GM19372 (cell line): ENCODE results near the gene RUNX1.

Experiments used
- ATAC-seq: cut with Tn5 transposase; IDR thresholded peaks from one replicate; pipeline ENCODE4 v1.9.1; 2021; ENCODE audit warnings: mild to moderate bottlenecking, low read depth, moderate library complexity; ENCODE audit not compliant: unreplicated experiment

The RUNX1 gene

DNA sequence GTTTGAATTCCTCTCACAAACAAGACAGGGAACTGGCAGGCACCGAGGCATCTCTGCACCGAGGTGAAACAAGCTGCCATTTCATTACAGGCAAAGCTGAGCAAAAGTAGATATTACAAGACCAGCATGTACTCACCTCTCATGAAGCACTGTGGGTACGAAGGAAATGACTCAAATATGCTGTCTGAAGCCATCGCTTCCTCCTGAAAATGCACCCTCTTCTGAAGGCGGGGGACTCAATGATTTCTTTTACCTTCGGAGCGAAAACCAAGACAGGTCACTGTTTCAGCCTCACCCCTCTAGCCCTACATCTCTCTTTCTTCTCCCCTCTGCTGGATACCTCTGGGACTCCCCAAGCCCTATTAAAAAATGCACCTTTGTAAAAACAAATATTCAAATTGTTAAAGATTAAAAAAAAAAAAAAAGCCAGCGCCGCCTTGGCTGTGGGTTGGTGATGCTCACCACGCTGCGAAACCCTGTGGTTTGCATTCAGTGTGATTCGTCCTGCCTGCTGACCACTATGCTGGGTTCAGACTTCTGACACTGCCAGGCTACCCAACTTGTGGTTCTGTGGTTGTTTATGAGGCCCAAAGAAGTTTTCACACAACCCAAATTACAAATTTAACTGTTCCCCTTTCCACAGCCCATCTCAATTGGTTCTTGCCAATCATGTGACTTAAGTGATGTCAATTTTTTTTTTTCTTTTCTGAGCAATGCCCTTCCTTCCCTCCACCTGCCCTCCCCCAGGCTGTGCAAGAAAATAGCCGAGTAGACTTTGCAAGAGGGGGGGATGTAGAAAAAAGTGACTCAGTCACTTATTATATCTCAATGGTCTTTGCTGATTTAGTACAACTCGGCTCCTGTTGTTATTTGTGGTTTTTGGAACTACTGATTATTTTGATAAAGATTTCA is at the start of gene RUNX1:
RUNX1 (minus strand) TSS at position 597 of the 912 bp plus-strand sequence.
- peak; percentile 61 for ATAC-seq

DNA sequence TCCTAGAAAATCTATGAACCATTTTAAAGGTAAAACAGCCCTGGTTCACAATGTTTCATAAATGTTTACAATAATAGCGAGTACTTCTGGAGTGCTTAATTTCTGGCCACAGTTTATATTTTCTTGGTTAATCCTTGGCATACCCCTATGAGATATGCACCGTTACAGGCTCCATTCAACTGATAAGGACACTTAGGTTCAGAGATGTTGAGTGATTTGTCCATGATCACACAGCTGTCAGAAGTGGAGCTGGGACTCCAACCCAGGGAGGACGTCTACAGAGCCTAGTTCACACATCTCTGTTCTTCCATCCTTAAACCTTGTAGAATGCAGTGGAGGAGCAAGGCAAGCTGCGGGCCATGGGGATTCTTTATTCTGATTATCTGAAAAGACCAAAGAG is 48.4 kb upstream of the RUNX1 start:
- no peak for ATAC-seq

DNA sequence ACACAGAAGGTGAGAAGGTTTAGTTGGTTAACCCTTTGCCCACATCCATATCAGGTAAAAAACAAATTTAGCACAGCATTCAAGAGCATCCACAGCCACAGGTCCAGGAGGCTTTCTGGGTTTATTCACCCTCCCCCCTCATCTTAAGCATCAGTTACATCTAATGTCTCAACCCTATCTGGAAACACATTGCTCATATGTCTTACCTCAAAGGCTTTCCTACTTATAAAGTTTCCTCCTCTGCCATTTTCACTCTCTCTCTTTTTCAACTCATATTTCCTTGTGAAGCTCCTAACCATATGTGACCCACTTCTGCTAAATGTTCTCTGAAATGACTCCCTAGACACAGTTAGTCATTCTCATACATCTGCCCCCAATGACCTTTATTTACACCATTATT is 47.9 kb upstream of the RUNX1 start:
- no peak for ATAC-seq

DNA sequence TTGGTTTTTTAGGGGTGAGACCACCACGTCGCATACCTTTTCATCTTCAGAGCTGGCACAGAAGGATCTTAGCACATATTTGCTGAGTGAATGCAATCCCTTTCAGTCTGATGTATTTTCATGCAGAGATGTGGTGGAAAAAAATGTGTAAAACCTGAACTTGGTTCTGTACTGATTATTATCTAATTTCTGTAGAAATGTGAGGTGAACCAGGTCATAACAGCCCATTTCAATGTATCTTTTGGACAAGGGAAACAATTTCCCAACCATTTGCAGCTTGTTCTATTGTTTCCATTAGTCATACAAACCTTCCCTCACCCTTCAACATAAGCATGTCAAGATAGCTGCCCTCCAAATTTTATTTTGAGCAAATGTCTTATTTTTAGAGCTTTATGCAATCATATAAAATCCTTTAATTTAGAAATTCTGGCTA is 46.8 kb upstream of the RUNX1 start:
- ATAC-seq, result no peak

DNA sequence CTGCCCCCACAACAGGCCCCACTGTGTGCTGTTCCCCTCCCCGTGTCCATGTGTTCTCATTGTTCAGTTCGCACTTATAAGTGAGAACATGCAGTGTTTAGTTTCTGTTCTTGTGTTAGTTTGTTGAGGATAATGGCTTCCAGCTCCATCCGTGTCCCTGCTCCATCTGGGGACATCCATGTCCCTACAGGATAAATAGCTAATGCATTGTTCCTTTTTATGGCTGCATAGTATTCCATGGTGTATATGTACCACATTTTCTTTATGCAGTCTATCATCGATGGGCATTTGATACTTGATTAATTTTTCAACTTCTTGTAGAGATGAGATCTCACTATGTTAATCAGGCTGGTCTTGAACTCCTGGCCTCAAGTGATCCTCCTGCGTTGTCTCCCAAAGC is 44.4 kb upstream of the RUNX1 start:
- no peak for ATAC-seq

DNA sequence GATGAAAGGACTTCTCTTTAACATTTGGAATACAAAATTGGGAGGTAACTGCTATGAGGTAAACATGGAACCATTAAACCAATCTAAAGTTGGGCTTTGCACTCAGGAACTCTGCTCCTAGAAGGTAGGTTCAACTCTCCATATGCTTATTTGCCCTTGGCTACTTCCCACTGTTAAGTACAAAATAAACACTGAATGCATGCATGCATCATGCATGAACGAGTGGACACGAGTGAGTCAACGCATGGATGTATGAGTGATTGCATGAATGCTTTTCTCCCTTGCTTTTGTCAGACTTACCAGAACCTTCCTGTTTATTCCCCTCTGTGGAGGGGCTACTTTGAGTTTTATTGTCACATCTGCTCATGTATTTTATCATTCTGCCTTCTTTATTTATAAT is 42.4 kb upstream of the RUNX1 start:
- no peak for ATAC-seq

DNA sequence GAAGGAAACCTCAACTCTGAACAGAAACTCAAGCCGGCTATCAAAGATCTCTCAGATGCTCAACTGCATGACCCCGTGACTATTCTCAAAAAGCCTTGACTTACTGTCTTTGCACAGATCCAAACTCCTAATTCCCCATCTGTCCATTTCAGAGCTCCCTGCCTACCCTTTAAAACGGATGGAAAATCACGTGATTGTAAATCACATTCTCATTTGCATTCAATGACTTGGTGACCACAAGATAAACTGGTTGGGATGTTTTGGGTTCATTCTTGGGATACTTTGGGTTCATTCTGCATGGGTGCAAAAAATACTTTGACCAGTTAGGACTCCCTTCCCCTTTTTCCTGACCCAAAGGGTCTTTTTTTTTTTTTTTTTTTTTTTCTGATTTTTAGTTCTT is 41.3 kb upstream of the RUNX1 start:
- no peak for ATAC-seq

DNA sequence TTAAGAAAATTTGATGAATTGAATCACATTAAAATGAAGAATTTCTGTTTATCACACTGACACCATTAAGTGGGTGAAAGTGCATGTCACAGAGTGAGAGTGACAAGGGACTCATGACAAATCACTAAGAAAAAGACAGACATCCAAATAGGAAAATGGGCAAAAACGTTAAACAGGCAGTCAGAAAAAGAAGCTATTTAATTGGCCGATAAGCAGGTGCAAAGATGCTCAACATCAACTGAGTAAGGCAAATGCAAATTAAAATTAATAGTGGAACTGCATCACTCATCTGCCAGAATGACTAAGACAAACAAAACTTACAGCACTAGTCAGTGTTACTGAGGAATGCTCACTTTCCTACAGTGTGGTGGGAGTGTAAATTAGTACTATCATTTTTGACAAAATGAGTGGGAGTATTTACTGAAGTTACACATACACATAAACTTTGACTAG is 39.2 kb upstream of the RUNX1 start:
- ATAC-seq, result no peak

DNA sequence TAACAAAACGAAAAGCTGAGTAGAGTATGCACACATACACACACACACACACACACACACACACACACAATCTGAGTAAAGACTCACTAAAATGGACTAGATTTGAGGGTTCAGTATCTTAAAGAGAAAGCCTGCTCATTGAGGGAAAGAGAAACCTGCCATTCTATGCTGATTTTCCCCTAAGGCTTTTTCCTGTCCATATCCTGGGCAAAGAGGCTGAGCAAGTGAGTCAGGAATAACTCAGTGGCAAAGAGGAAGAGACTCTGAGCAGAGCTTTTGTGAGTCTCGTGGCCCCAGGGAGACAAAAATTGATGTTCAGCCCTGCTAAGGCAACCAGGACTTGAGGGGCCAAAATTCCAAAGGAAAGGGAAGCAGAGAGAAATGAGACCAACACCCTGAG is 37.3 kb upstream of the RUNX1 start:
- ATAC-seq, result no peak

DNA sequence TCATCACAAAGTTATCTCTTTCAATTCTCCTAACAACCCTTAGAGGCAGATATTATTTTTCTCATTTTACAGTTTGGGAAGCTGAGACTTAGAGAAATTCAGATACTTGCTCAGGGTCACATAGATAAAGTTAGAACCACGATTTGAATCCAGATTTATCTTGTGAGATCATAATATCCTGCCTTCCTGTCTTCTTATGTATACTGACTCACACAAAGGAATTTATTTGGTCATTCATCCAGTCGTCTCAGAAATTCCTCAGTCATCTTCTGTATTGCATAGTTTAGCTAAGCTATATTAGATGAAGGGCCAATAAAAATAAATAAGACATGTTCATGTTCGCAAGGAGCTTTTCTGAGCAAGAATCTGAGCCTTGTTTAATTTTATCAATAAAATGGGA is 35.8 kb upstream of the RUNX1 start:
- ATAC-seq, result no peak

DNA sequence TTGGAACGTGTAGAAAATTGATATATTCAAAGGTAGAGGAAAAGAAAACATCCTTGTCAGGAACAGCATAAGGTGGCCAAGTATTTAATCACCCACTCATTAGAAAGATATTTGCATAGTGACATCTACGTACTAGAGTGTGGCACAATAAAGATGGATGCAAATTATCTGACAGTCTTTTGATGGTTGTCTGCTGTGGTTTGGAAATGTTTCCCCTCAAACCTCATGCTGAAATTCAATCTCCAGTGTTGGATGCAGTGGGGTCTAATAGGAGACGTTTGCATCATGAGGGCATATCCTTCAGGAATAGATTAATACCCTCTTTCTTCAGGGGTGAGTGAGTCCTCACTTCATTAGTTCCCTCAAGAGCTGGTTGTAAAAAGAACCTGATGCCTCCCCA is 34.1 kb upstream of the RUNX1 start:
- ATAC-seq, result no peak

DNA sequence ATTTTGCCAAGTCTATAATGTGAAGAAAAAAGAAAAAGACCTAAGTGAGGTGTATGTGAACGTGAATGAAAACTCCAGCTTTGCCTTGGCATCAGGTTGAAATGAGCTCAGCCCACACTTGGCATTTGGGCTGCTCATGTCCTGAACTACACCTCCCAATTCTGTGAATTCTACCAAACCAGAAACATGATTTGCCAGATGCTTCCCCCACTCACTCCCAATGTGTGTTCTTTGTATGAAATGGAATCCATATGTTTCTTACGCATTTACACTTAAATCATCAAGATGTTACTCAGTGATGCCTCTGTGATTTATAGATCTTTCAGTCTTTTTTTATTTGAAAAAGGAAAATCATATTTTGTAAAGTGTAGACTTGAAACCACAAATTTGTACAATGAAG is 32.8 kb upstream of the RUNX1 start:
- ATAC-seq, result no peak

DNA sequence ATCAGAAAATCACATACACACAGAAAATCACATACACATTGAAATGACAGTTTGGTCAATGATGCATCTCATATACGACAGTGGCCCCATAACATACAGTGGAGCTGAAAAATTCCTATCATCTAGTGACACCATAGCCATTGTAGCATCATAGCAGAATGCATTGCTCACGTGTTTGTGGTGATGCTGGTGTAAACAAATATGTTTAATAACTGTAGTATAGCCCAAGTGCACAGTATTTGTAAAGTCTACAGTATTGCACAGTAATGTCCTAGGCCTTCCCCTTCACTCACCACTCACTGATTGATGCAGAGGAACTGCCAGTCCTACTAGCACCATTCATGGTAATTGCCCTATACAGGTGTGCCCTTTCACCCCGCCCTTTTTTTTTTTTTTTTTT is 30.1 kb upstream of the RUNX1 start:
- no peak for ATAC-seq

DNA sequence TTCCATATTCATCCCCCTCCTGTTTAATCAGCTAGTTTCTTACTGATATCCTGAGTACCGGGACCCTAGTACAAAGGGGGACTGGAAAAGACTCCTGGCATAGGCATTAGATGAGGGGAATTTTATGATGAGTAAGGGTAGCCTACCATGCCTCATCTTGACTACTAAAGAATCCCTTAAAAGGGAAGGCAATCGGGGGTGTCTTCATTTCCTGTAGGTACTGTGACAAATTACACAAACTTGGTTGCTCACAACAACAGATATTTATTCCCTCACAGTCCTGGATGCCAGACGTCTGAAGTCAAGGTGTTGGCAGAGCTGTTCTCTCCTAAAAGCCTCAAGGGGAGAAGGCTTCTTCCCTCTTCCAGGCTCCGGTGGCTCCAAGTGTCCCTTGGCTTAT is 28.9 kb upstream of the RUNX1 start:
- ATAC-seq, result no peak

DNA sequence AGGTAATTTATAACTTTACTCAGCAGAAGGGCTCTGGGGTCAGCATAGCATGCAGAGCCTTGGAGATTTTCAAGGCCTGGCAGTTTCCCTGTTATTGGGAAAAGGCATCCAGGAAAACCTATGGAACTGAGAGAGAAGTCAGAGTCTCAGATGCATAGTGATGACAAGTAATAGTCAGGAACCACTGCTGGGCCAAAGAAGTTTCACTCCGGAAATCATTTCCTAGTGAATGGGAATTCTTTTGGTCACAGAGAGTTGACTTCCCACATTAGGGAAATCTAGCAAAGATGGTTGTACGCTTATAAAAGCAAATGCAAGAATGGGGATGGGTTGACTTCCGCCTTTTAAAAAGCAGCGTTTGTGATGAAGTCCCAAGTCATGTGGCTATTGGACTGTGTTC is 28.4 kb upstream of the RUNX1 start:
- no peak for ATAC-seq

DNA sequence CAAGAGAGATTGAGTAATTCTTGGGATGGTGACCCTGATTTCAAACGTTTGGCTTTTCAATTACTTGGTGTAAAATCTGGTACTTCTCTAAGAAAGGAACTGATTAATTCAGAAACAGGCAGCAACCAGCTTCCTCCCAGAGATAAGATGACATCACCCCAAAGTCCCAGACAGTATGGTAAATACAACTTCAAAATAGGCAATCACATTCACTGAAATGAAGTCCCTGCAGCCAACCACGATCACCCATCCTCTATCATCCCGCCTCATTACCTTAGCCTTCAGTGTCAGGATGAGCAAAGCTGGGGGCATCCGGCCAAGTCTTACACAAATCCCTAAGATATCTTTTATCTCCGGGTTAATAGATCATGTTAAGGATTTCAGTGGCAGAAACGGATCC is 26.4 kb upstream of the RUNX1 start:
- no peak for ATAC-seq

DNA sequence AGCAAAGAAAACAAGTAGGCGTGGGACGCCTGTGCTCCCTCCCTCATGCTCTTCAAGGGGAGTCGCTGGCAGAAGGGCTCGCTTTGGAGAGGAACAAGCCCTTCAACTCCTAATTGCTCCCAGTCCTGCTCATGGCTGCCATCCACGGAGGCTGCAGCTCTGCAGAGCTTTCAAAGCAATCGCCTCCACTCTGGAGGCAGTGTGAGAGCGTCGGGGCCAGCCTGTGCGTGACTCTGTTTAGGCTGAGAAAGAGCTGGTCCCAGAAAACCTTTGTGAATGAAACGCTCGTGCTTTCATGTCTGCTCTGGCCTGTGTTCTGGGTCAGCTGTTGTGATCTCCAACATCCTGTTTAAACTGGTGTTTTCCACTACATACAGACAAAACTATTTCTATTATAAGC is 23.9 kb upstream of the RUNX1 start:
- no peak for ATAC-seq

DNA sequence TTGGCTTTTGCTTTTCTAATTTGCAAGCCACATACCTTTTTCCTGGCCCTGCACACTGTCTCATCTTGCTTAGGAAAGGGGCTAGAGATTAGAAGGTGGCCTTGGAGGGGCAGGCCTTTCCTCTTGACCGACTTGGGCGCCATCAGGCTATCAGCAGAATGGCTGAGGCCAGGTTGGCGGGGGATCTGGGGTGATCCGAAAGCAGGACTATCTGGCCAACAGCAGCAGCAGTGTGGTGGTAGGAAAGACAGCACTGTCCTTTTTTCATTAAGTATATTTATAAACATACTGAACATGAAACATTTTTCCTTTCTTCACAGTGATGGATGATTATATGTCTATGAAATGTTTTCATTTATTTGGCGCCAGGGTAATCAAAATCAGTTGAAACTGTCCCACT is 23.5 kb upstream of the RUNX1 start:
- no peak for ATAC-seq

DNA sequence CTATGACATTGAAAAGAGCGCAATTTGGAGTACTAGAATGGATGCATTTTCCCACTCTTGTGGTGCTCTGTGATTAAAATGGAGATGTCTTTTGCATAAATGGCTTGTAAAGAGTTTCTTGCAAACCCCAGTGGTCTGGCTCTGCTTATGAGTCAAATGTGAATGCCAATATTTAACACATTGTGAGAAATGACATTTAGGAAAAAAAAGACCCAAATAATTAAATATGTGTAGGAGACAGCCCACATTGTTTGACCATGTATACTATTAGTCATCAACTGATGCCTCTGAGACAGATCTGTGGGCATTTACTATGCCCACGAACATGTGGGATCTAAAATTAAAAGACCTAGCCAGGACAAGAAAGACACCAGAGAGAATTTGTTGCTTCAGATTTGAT is 22.2 kb upstream of the RUNX1 start:
- ATAC-seq, result no peak

DNA sequence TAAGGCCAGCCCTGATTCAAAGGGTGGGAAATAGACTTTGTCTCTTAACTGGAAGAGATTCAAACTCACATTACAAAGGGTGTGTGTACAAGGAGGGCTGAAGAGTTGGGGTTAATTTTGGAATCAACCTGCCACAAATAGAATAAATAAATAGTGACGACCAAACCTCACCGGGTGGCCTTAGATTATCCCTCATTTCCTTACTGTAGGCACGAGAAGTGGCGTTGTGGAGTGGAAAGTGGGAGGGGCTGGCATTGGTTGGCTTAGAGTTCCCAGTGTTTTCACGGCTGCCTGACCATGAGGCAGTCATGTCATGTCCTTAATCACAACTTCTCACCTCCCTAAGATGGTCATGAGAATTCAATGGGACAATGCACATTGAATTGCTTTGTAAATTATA is 21.3 kb upstream of the RUNX1 start:
- ATAC-seq, result no peak

DNA sequence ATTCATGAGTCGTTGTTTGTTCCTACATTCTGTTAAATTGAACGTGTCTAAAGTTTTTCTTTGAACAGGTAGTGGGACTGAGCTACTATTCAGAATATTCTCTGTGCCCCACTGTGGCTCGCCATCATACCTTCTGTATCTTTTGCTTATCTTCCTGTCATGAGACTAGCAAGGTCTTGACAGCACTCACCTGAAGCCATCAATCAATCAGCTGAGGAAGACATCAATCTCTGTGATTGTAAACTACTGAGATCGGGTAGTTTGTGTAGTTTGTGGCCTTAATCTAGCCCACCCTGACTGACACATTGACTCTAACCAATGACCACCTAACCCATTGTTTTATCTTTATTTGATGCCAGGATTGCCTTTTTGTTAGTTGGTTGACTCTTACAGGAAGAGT is 17.7 kb upstream of the RUNX1 start:
- ATAC-seq, result no peak

DNA sequence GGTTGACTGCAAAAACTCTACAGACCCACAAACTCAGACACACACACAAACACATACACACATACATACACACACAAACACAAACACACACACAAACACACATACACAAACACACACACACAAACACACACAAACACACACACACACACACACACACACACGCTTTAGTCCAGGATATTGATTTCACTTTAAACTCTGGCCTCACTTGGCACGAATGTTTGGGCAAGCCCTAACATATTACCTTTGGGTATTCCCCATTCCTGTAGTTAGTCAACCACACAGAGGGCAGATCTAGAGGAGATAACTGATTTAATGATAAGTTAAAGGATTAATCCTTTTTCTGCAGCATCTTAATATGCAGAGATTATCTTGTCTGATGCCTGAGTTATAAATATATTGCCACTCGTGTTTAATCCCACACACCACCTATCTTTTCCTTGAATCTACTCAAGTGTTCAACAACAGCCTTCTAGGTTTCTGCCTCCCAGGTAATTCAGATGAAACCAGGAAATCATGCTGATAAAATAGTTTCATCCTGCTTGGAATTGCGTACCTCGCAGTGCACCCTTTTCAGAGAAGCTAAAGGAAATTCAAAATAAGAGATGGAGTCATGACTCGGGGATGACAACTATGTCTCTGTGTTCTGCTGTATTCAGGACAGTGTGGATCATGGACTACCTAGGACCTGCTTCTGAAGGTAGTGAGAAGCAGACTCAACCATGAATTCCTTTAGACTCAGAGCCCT is 14.5 kb upstream of the RUNX1 start:
- ATAC-seq, result no peak
